Stimulated activated naive CD8-positive, alpha-beta T cell treated with anti-CD3 and anti-CD28 coated beads, Interleukin-15, Interleukin-2, amounts not matched to agents 100 ng/mL and 50 ng/mL, for 24 hours (primary cell): Measurements from ENCODE around the gene C10orf62.
"Not testable (repeated sequence)": the region's sequence is repeated elsewhere in the genome, so short reads cannot be mapped to it uniquely, and the experiment has no call there.

ENCODE experiments used
- H3K27ac Mint-ChIP-seq: one replicate; pipeline ENCODE4 v1.8.0; 2021; ENCODE audit warnings: mild to moderate bottlenecking, mixed read lengths
- H3K27me3 Mint-ChIP-seq: one replicate; pipeline ENCODE4 v1.8.0; 2021; ENCODE audit warnings: mixed read lengths
- H3K36me3 Mint-ChIP-seq: one replicate; pipeline ENCODE4 v1.8.0; 2021; ENCODE audit warnings: low read depth, mixed read lengths
- H3K4me1 Mint-ChIP-seq: one replicate; pipeline ENCODE4 v1.8.0; 2021; ENCODE audit warnings: low read depth, mixed read lengths
- H3K4me3 Mint-ChIP-seq: one replicate; pipeline ENCODE4 v1.8.0; 2021; ENCODE audit warnings: mild to moderate bottlenecking, mixed read lengths
- H3K9me3 Mint-ChIP-seq: one replicate; pipeline ENCODE4 v1.8.0; 2021; ENCODE audit warnings: mixed read lengths

C10orf62 gene

DNA sequence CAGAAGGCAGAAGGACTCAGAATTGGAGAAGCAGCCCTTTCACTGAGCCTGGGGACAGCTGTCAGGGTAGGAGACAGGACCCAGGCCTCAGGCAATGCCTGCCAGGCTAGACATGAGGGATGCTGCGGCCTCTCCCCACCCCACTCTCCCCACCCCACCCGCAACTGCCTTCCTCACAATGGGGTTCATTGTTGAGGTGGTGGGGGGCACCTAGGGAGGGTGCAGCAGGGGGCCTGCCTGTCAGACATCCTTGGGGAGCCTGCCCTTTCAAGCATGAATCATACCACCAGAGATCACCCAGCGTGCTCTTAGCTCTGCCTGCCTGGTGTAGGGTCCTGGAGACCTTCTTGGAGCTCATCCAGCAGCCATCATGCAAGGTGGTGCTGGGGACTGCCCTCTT is at the start of gene C10orf62:
Gene C10orf62, plus strand, starts transcription at position 243 of the 400 bp plus-strand sequence. CDS start 177 bp downstream, outside the sequence.
- H3K36me3 Mint-ChIP-seq = no peaks in the 10 kb centered on the region
- H3K27ac Mint-ChIP-seq = no peak within 1 kb of the TSS
- H3K4me1 Mint-ChIP-seq = no peaks in the 10 kb centered on the region
- no peaks in the 10 kb centered on the region for H3K9me3 Mint-ChIP-seq
- no peak within 1 kb of the TSS for H3K4me3 Mint-ChIP-seq
- H3K27me3 Mint-ChIP-seq = no peaks in the 10 kb centered on the region

DNA sequence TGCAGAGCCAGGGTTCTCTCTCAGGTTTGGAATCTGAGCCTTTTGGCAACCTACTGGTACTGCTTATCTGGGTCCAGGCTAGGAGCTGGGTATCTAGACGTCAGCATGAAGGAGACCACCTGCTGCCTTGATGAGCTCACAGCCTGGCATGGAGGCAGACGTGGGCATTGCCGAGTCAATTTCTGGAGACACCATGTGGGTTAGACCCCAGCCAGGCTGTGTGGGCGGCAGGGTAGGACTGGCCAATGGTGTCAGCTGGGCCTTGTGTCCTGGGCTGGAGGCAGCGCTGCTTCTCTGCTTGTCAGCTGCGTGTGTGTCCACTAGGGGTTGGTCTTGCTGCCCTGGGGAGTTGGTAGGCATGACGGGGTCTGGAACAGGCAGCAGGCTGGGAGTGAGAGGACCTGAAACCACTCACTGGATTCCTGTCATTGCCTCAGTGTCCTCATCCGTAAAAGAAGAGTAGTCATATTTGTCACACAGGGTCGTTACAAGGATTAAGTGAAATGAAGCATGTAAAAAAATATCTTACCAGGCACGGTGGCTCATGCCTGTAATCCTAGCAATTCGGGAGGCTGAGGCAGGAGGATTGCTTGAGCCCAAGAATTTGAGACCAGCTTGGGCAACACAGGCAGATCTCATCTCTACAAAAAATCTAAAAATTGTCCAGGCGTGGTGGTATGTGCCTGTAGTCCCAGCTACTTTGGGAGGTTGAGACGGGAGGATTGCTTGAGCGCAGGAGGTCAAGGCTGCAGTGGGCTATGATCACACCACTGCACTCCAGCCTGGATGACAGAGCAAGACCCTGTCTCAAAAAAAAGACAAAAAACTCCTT is 48.6 kb upstream of the C10orf62 start:
- H3K4me3 Mint-ChIP-seq = no peak overlapping the region
- H3K9me3 Mint-ChIP-seq = no peaks in the 10 kb centered on the region
- H3K27me3 Mint-ChIP-seq = no peaks in the 10 kb centered on the region
- H3K4me1 Mint-ChIP-seq = peaks cover 25% of the 10 kb centered on the region
- no peak overlapping the region for H3K27ac Mint-ChIP-seq
- no peaks in the 10 kb centered on the region for H3K36me3 Mint-ChIP-seq

GRCh38 chr10:97542169-97543024 is 47.1 kb upstream of the C10orf62 start:
- H3K27me3 Mint-ChIP-seq = no peaks in the 10 kb centered on the region
- H3K27ac Mint-ChIP-seq = peak overlapping the region; percentile 82
- no peaks in the 10 kb centered on the region for H3K9me3 Mint-ChIP-seq
- peaks cover 25% of the 10 kb centered on the region for H3K4me1 Mint-ChIP-seq
- H3K4me3 Mint-ChIP-seq = no peak overlapping the region
- H3K36me3 Mint-ChIP-seq = no peaks in the 10 kb centered on the region

DNA sequence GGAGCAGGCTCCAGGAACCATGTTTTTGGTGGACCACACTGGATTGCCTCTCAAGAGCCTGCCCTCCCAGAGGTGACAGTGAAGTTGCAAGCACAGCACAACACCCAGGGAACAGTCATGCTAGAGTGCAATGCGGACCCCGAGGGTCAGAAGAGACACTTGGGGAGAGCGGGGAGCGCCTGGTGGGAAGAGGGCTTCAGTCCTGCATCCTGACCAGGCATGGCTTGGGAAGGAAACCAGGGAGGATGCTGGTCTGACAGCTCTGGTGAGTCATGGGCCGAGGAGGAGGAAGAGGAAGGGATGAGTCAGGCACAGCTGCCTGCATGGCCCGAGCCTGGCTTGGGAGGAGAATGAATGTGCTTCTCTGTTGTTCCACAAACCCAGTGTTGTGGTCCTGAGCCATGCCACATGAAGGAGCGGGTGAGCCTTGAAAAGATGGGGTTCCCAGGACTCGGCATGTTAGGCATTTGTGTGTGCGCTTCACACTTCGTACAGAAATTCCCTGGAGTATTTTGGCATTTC is 46.4 kb upstream of the C10orf62 start:
- Mint-ChIP-seq H3K27ac (peak overlapping the region; percentile 82), H3K36me3 (no peaks in the 10 kb centered on the region), H3K4me1 (peaks cover 25% of the 10 kb centered on the region), H3K4me3 (no peak overlapping the region), H3K27me3 (no peaks in the 10 kb centered on the region), H3K9me3 (no peaks in the 10 kb centered on the region)

DNA sequence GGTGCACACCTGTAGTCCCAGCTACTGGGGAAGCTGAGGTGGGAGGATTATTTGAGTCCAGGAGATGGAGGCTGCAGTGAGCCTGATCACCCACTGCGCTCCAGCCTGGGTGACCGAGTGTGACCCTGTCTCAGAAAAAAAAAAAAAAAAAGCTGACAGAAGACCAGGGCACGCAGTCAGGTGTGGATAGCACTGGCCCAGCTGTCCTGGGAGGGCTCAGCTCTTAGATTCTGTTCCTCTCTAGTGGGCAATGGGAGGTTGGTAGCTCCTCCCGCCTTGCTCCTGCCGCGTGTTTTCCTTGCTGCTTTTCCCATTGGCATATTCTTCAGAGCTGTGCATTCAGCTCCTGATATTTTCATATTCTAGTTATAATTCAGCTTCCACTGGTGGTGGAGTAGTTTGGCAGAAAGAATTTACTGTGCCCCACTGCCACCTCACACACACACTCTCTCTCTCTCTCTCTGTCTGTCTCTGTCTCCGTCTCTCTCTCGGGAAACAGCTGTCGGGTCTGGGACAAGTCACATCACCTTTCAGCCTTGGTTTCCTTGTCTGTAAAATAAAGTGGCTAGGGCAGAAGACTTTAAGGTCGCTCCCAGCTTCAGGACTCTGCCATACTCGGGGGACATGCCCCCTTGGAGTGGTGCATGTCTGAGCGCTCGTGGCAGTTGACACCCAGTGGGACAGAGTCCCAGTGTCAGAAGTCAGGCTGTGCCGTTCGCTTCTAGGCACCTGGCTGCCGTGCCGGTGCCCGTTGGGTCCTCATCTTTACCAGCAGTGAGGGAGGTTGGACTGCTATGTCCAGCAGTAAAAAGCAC is 42.9 kb upstream of the C10orf62 start:
- Mint-ChIP-seq H3K27ac (no peak overlapping the region), H3K4me3 (no peak overlapping the region), H3K4me1 (peaks cover 24% of the 10 kb centered on the region), H3K9me3 (no peaks in the 10 kb centered on the region), H3K36me3 (no peaks in the 10 kb centered on the region), H3K27me3 (no peaks in the 10 kb centered on the region)

- H3K27me3 Mint-ChIP-seq = no peaks in the 10 kb centered on the region
- H3K36me3 Mint-ChIP-seq = no peaks in the 10 kb centered on the region
- peaks cover 18% of the 10 kb centered on the region for H3K4me1 Mint-ChIP-seq
- H3K4me3 Mint-ChIP-seq = no peak overlapping the region
- H3K9me3 Mint-ChIP-seq = no peaks in the 10 kb centered on the region
- no peak overlapping the region for H3K27ac Mint-ChIP-seq
These were observed 42.3 kb upstream of the C10orf62 start for GRCh38 chr10:97547271-97547600.

- Mint-ChIP-seq H3K27ac (no peak overlapping the region), H3K36me3 (no peaks in the 10 kb centered on the region), H3K4me1 (peaks cover 11% of the 10 kb centered on the region), H3K9me3 (no peaks in the 10 kb centered on the region), H3K4me3 (no peak overlapping the region), H3K27me3 (no peaks in the 10 kb centered on the region)
These were observed 41.6 kb upstream of the C10orf62 start for GRCh38 chr10:97547962-97548361.

DNA sequence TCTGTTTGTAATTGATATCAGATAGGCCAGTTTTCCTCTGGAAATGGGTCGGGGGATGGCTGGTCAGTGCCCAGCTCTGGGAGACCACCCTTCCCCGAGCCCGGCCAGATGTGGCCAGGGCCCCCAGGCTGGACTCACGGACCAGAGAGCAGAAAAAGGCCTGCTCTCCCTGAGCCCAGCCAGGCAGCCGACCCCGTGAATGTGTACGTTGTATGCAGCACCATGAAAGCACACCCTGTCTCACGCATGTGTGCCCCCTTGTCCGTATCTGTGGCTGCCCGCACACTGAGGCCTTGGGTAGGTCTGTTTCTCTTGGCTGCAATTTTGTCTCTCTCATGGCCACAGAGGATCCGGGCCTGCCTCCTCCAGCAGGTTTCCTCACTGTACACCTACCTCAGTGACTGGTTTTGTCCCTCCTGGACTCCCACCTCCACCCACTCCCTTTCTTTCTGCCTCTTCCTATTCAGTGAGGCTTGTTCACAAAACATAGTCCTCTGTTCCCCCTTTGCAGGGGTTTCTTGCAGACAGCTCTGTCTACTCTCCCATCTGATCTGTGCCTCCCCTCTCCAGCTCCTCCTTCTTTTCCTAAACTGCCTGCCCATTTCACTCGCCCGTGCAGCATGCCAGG is 40.6 kb upstream of the C10orf62 start:
- H3K27me3 Mint-ChIP-seq = no peaks in the 10 kb centered on the region
- no peak overlapping the region for H3K27ac Mint-ChIP-seq
- no peak overlapping the region for H3K4me3 Mint-ChIP-seq
- peaks cover 3% of the 10 kb centered on the region for H3K4me1 Mint-ChIP-seq
- H3K36me3 Mint-ChIP-seq = no peaks in the 10 kb centered on the region
- H3K9me3 Mint-ChIP-seq = no peaks in the 10 kb centered on the region

- Mint-ChIP-seq H3K4me1 (peaks cover 2% of the 10 kb centered on the region), H3K27me3 (no peaks in the 10 kb centered on the region), H3K27ac (no peak overlapping the region), H3K9me3 (no peaks in the 10 kb centered on the region), H3K36me3 (no peaks in the 10 kb centered on the region), H3K4me3 (no peak overlapping the region)
These were observed 39.8 kb upstream of the C10orf62 start for GRCh38 chr10:97549587-97550322.

DNA sequence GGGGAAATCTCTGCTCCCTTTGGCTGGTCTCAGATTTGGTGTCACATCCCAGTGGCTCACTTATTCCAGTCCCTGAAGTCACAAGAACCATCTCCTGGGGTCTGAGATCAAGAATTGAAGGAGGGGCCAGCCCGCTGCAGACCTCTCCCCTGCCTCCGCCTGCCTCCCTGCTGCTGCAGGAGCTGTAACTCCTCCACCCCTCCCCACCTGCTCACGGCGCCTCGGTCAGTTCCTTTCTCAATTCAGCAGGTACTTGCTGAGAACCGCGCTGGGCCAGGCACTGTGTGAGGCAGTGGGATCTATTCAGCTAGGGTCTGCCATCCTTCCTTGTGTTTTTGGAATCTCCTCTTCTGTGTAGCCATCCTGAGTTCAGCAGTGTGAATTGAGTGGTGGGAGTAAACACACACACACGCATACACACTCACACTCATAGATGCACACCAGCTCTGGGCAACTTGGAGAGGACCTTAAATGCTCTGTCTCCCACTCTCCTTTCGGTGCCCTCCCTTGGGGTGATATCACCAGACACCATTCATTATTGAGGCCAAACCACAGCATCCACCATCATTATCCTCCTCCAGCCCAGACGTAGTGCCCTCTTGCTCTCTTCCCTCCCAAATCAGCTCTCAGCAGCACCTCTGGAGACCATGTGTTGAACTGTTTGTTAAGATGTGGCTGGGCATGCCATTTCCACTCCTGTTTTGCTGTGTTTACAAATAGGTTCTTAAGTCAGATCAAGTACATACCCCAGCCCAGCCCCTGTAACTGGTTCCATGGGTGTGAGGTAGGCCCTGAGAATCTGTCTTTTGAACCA is 39.0 kb upstream of the C10orf62 start:
- no peak overlapping the region for H3K4me3 Mint-ChIP-seq
- no peak overlapping the region for H3K27ac Mint-ChIP-seq
- H3K27me3 Mint-ChIP-seq = no peaks in the 10 kb centered on the region
- no peaks in the 10 kb centered on the region for H3K9me3 Mint-ChIP-seq
- H3K36me3 Mint-ChIP-seq = no peaks in the 10 kb centered on the region
- H3K4me1 Mint-ChIP-seq = no peaks in the 10 kb centered on the region

GRCh38 chr10:97551271-97551670 is 38.2 kb upstream of the C10orf62 start:
- H3K27me3 Mint-ChIP-seq = no peaks in the 10 kb centered on the region

DNA sequence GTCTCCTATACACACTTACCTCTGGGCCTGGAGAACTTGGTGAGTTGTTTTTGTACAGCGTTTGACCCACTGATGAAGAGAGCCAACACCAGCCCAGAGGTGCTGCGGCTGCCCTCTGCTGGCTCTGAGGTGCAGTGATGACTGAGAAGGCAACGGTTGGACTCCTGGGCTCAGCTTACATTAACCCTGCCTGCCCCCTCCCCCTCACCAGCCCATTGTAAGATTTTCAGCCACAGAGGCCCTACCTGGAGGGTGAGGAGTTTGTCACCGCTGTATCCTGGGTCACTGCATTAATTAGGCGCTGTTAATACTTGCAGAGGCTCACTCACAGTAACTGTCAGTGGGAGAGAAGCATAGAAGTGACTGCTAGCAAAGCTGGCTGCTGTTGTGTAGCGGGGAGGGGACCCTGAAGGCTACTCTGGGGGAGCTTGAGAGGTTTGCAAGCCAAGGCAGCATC is 35.9 kb upstream of the C10orf62 start:
- Mint-ChIP-seq H3K27me3 (no peaks in the 10 kb centered on the region), H3K4me3 (no peak overlapping the region), H3K9me3 (no peaks in the 10 kb centered on the region), H3K27ac (no peak overlapping the region), H3K4me1 (no peaks in the 10 kb centered on the region), H3K36me3 (no peaks in the 10 kb centered on the region)

More at GRCh38 chr10:97551271-97551670, 38.2 kb upstream of the C10orf62 start:
- no peaks in the 10 kb centered on the region for H3K36me3 Mint-ChIP-seq
- H3K27ac Mint-ChIP-seq = no peak overlapping the region
- H3K9me3 Mint-ChIP-seq = no peaks in the 10 kb centered on the region
- no peak overlapping the region for H3K4me3 Mint-ChIP-seq
- H3K4me1 Mint-ChIP-seq = no peaks in the 10 kb centered on the region

DNA sequence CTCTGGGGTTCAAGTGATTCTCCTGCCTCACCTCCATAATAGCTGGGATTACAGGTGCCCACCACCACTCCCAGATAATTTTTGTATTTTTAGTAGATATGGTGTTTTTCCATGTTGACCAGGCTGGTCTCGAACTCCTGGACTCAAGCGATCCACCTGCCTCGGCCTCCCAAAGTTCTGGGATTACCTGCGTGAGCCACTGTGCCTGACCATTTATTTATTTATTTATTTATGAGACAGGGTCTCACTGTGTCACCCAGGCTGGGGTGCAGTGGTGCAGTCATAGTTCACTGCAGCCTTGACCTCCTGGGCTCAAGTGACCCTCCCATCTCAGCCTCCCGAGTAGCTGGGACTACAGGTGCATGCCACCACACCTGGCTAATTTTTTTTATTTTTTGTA is 35.2 kb upstream of the C10orf62 start:
- H3K36me3 Mint-ChIP-seq, H3K27ac Mint-ChIP-seq, H3K27me3 Mint-ChIP-seq, H3K4me3 Mint-ChIP-seq, H3K4me1 Mint-ChIP-seq, H3K9me3 Mint-ChIP-seq: not testable (repeated sequence)
